ENCODE measurements around the gene SLC25A23. TPM values are rescaled to one million over a fixed set of nuclear protein-coding genes. Genes with fewer than 3 reads are reported as not detected.

SLC25A23 gene
- total RNA-seq, 1 donor from 2014 or later: 41.8 TPM

DNA sequence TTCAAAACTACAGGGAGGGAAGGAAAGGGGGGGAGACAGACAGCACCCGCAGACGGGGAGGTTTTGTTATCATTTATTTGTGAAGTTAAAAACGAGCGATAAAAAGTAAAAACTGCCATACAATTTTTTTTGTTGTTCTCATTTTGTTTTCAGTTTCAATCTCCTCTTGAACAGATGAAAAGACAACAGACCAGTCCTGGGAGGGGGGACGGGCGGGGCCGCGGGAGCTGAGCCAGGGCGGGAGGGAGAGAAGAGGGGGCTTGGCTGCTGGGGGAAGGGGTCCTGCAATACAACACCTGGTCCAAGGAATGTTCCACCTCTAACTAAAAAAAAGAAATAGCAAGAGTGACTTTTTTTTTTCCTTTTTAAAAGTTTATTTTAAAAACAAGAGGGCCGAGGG, 46.3 kb downstream of the SLC25A23 start:
- Mint-ChIP-seq H3K4me1 (ENCODE audit: low read depth, unreplicated experiment) (no peaks in the 10 kb centered on the region), H3K27me3 (ENCODE audit: low read depth, unreplicated experiment) (no peaks in the 10 kb centered on the region), H3K36me3 (ENCODE audit: low read depth, unreplicated experiment) (no peaks in the 10 kb centered on the region), H3K9me3 (ENCODE audit: unreplicated experiment) (no peaks in the 10 kb centered on the region), H3K4me3 (ENCODE audit: unreplicated experiment) (no peak overlapping the region), H3K27ac (ENCODE audit: unreplicated experiment) (no peak overlapping the region)
- H2AFZ ChIP-seq (ENCODE audit: low read depth, low read length): no peak overlapping the region
- peaks cover 21% of the 10 kb centered on the region for H4K20me1 ChIP-seq (ENCODE audit: insufficient read depth, low read length)
- H3K9ac ChIP-seq (ENCODE audit: low read length): no peak overlapping the region
- FAIRE-seq (no peak), DNase-seq (ENCODE audit: low read depth) (no peak)
- H3K9me3 ChIP-seq (ENCODE audit: insufficient read depth, low read depth, low read length): no peaks in the 10 kb centered on the region
- H3K4me1 ChIP-seq (ENCODE audit: insufficient read depth, low read length): no peaks in the 10 kb centered on the region
- H3K4me3 ChIP-seq (ENCODE audit: insufficient read depth, low read depth, low read length): no peak overlapping the region
- H3K27ac ChIP-seq (ENCODE audit: low read depth, low read length): no peak overlapping the region
- H3K27me3 ChIP-seq (ENCODE audit: insufficient read depth, low read length): no peaks in the 10 kb centered on the region
- peaks cover 6% of the 10 kb centered on the region for H3K79me2 ChIP-seq (ENCODE audit: insufficient read depth, low read length)
- TF ChIP-seq EZH2 (IDR thresholded peaks at IDR 0.05; ENCODE audit: insufficient read depth, low read length): no peak
- TF ChIP-seq, protein P1, sequence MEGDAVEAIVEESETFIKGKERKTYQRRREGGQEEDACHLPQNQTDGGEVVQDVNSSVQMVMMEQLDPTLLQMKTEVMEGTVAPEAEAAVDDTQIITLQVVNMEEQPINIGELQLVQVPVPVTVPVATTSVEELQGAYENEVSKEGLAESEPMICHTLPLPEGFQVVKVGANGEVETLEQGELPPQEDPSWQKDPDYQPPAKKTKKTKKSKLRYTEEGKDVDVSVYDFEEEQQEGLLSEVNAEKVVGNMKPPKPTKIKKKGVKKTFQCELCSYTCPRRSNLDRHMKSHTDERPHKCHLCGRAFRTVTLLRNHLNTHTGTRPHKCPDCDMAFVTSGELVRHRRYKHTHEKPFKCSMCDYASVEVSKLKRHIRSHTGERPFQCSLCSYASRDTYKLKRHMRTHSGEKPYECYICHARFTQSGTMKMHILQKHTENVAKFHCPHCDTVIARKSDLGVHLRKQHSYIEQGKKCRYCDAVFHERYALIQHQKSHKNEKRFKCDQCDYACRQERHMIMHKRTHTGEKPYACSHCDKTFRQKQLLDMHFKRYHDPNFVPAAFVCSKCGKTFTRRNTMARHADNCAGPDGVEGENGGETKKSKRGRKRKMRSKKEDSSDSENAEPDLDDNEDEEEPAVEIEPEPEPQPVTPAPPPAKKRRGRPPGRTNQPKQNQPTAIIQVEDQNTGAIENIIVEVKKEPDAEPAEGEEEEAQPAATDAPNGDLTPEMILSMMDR (IDR thresholded peaks at IDR 0.05; ENCODE audit: insufficient read depth, low read depth, low read length): no peak
- H3K4me2 ChIP-seq (ENCODE audit: low read length): no peak overlapping the region
- H3K36me3 ChIP-seq (ENCODE audit: insufficient read depth, low read length): peaks cover 3% of the 10 kb centered on the region

DNA sequence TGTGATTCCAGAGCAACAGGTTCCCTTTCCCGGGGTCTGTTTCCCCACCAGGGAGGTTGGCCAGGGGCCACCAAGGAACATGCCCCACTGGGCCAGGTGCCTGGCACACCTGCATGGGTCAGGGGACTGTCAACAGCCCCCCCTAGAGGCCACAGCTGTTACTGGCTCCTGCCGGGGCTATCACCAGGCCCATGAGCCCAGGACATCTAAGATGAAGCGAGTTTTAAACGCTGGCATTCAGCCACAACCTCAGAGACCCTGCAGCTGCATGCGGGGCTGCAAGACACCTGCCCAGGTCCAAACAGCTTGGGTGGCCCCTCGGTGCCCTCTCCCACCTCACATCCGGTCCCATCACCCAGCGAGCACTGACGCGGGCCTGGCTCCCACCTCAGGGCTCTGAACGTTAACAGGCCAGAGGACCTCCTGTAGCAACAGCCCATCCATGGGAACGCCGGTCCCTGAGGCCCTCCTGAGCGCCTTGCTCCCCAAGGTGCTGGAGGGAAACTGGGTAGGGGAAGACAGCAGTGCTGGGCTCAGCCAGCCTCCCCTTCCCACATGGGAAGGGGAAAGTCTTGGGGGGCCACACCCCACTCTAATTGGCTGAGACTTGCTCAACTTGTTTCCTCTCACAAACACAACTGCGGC, 47.0 kb downstream of the SLC25A23 start:
- Histone ChIP-seq H2AFZ (ENCODE audit: low read depth, low read length) (no peak overlapping the region), H3K4me2 (ENCODE audit: low read length) (no peak overlapping the region), H3K27me3 (ENCODE audit: insufficient read depth, low read length) (no peaks in the 10 kb centered on the region), H3K27ac (ENCODE audit: low read depth, low read length) (no peak overlapping the region), H3K9ac (ENCODE audit: low read length) (no peak overlapping the region), H4K20me1 (ENCODE audit: insufficient read depth, low read length) (peaks cover 16% of the 10 kb centered on the region), H3K4me1 (ENCODE audit: insufficient read depth, low read length) (no peaks in the 10 kb centered on the region), H3K4me3 (ENCODE audit: insufficient read depth, low read depth, low read length) (no peak overlapping the region), H3K9me3 (ENCODE audit: insufficient read depth, low read depth, low read length) (no peaks in the 10 kb centered on the region), H3K36me3 (ENCODE audit: insufficient read depth, low read length) (peaks cover 3% of the 10 kb centered on the region), H3K79me2 (ENCODE audit: insufficient read depth, low read length) (no peaks in the 10 kb centered on the region)
- H3K36me3 Mint-ChIP-seq (ENCODE audit: low read depth, unreplicated experiment): no peaks in the 10 kb centered on the region
- H3K27ac Mint-ChIP-seq (ENCODE audit: unreplicated experiment): no peak overlapping the region
- no peak overlapping the region for H3K4me3 Mint-ChIP-seq (ENCODE audit: unreplicated experiment)
- no peaks in the 10 kb centered on the region for H3K4me1 Mint-ChIP-seq (ENCODE audit: low read depth, unreplicated experiment)
- H3K27me3 Mint-ChIP-seq (ENCODE audit: low read depth, unreplicated experiment): no peaks in the 10 kb centered on the region
- DNase-seq (ENCODE audit: low read depth) (no peak), FAIRE-seq (no peak)
- TF ChIP-seq, protein P1 (IDR thresholded peaks at IDR 0.05; ENCODE audit: insufficient read depth, low read depth, low read length): peak; percentile 43
- no peak for TF ChIP-seq EZH2 (IDR thresholded peaks at IDR 0.05; ENCODE audit: insufficient read depth, low read length)
- no peaks in the 10 kb centered on the region for H3K9me3 Mint-ChIP-seq (ENCODE audit: unreplicated experiment)

DNA sequence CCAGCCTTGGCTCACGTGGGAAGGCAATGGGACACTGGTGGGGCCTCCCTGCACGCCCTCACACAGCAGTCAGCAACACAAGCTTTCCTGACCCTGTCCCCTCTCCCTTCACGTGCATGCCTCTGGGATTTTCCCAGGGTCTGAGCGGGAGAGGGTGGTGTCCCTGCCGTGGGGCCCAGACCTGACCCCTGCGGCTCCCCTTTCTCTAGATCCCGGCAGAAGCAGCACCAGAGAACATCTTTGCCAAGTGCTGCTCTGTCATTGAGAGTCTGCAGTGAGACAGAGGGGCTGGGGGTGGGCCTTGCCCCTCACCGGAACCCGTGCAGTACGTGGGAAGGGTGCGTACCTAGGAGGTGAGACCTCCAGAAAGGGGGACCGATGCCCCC, 47.5 kb downstream of the SLC25A23 start:
- peaks cover 11% of the 10 kb centered on the region for H4K20me1 ChIP-seq (ENCODE audit: insufficient read depth, low read length)
- no peaks in the 10 kb centered on the region for H3K4me1 ChIP-seq (ENCODE audit: insufficient read depth, low read length)
- H2AFZ ChIP-seq (ENCODE audit: low read depth, low read length): no peak overlapping the region
- no peaks in the 10 kb centered on the region for H3K79me2 ChIP-seq (ENCODE audit: insufficient read depth, low read length)
- DNase-seq (ENCODE audit: low read depth): no peak
- FAIRE-seq: no peak
- no peaks in the 10 kb centered on the region for H3K36me3 Mint-ChIP-seq (ENCODE audit: low read depth, unreplicated experiment)
- no peaks in the 10 kb centered on the region for H3K27me3 Mint-ChIP-seq (ENCODE audit: low read depth, unreplicated experiment)
- no peak overlapping the region for H3K4me3 Mint-ChIP-seq (ENCODE audit: unreplicated experiment)
- TF ChIP-seq EZH2 (IDR thresholded peaks at IDR 0.05; ENCODE audit: insufficient read depth, low read length): no peak
- TF ChIP-seq, protein P1 (IDR thresholded peaks at IDR 0.05; ENCODE audit: insufficient read depth, low read depth, low read length): no peak
- no peak overlapping the region for H3K27ac Mint-ChIP-seq (ENCODE audit: unreplicated experiment)
- H3K4me2 ChIP-seq (ENCODE audit: low read length): no peak overlapping the region
- H3K9ac ChIP-seq (ENCODE audit: low read length): no peak overlapping the region
- H3K27me3 ChIP-seq (ENCODE audit: insufficient read depth, low read length): no peaks in the 10 kb centered on the region
- no peaks in the 10 kb centered on the region for H3K9me3 ChIP-seq (ENCODE audit: insufficient read depth, low read depth, low read length)
- peaks cover 3% of the 10 kb centered on the region for H3K36me3 ChIP-seq (ENCODE audit: insufficient read depth, low read length)
- H3K4me1 Mint-ChIP-seq (ENCODE audit: low read depth, unreplicated experiment): no peaks in the 10 kb centered on the region
- no peaks in the 10 kb centered on the region for H3K9me3 Mint-ChIP-seq (ENCODE audit: unreplicated experiment)
- no peak overlapping the region for H3K4me3 ChIP-seq (ENCODE audit: insufficient read depth, low read depth, low read length)
- no peak overlapping the region for H3K27ac ChIP-seq (ENCODE audit: low read depth, low read length)

Data from astrocyte (in vitro differentiated cells and primary cell).